Peyer's patch (tissue), 4 donors: Measurements from ENCODE around the gene CSNK2A1.

ENCODE experiments used
- CTCF ChIP-seq, 6 experiments: fragments of 450-650 bp in 4 of 6; fragments of 200-600 bp in 2 of 6; sonication (generic) in 1 of 6; IDR thresholded peaks; one replicate each; pipeline ENCODE4 v1.5.1; 2017 to 2019; ENCODE audit warnings: antibody characterized with exemption in 6 of 6, mild to moderate bottlenecking in 3 of 6, moderate library complexity in 1 of 6
- POLR2A ChIP-seq, 2 donors: fragments of 450-650 bp; IDR thresholded peaks; one replicate each; pipeline ENCODE4 v1.5.1; 2017; ENCODE audit warnings: antibody characterized with exemption in 2 of 2, mild to moderate bottlenecking in 2 of 2, moderate library complexity in 2 of 2

DNA sequence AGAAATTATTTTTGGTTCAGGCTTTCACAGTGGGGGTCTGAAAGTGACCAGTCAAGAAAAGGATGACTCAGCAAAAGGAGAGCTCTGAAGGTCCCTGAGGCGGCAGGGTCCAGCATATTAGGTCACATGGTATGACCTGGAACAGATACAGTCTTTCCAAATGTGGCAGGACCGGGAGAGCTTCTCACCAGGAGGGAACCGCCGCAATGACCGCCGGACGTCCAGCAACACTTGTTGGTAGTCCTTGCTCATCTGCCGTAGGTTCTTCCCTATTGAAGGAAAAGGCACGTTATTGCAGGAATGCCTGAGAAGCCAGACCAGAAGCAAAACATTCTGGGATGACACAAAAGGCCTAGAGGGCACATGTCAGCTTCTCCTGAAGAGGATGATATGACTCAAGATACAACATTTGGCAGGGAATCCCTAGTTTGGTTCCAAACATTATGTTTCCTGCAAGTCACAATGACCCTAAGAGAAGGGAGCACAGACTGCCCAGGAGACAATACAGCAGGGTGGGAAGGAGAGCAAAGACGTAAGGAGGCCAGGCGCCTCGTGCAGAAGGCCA is 98.6 kb downstream of the CSNK2A1 start:
- TF ChIP-seq CTCF (IDR thresholded peaks at IDR 0.05): no peak
- TF ChIP-seq POLR2A (IDR thresholded peaks at IDR 0.05): no peak
